ENCODE data around the gene OPRL1.

Gene OPRL1

GRCh38 chr20:64102647-64103354 is 22.9 kb downstream of the OPRL1 start:
- Histone ChIP-seq H3K4me3 (ENCODE audit: low read length) (no peak overlapping the region), H3K27ac (ENCODE audit: low read depth, low read length) (no peak overlapping the region)

GRCh38 chr20:64103871-64104666 is 24.2 kb downstream of the OPRL1 start:
- Histone ChIP-seq H3K27me3 (ENCODE audit: control insufficient read depth, insufficient read depth, low read length) (peaks cover 17% of the 10 kb centered on the region), H3K27ac (ENCODE audit: low read depth, low read length) (no peak overlapping the region)

More at GRCh38 chr20:64102647-64103354, 22.9 kb downstream of the OPRL1 start:
- H3K36me3 ChIP-seq (ENCODE audit: control insufficient read depth, insufficient read depth, low read length): no peaks in the 10 kb centered on the region
- peaks cover 23% of the 10 kb centered on the region for H3K27me3 ChIP-seq (ENCODE audit: control insufficient read depth, insufficient read depth, low read length)
- H3K4me1 ChIP-seq (ENCODE audit: control insufficient read depth, insufficient read depth, low read length): no peaks in the 10 kb centered on the region
- no peak overlapping the region for H3K9ac ChIP-seq (ENCODE audit: low read length)

GRCh38 chr20:64104667-64105451 is 25.0 kb downstream of the OPRL1 start:
- no peak overlapping the region for H3K9ac ChIP-seq (ENCODE audit: low read length)
- H3K4me1 ChIP-seq (ENCODE audit: control insufficient read depth, insufficient read depth, low read length): no peaks in the 10 kb centered on the region
- H3K27me3 ChIP-seq (ENCODE audit: control insufficient read depth, insufficient read depth, low read length): peaks cover 17% of the 10 kb centered on the region
- H3K4me3 ChIP-seq (ENCODE audit: low read length): no peak overlapping the region
- H3K27ac ChIP-seq (ENCODE audit: low read depth, low read length): no peak overlapping the region
- H3K36me3 ChIP-seq (ENCODE audit: control insufficient read depth, insufficient read depth, low read length): no peaks in the 10 kb centered on the region

More at GRCh38 chr20:64103871-64104666, 24.2 kb downstream of the OPRL1 start:
- no peak overlapping the region for H3K9ac ChIP-seq (ENCODE audit: low read length)
- no peaks in the 10 kb centered on the region for H3K36me3 ChIP-seq (ENCODE audit: control insufficient read depth, insufficient read depth, low read length)
- no peak overlapping the region for H3K4me3 ChIP-seq (ENCODE audit: low read length)
- H3K4me1 ChIP-seq (ENCODE audit: control insufficient read depth, insufficient read depth, low read length): no peaks in the 10 kb centered on the region

GRCh38 chr20:64105846-64106434 is 26.1 kb downstream of the OPRL1 start:
- Histone ChIP-seq H3K4me1 (ENCODE audit: control insufficient read depth, insufficient read depth, low read length) (no peaks in the 10 kb centered on the region), H3K27me3 (ENCODE audit: control insufficient read depth, insufficient read depth, low read length) (peaks cover 12% of the 10 kb centered on the region), H3K9ac (ENCODE audit: low read length) (no peak overlapping the region), H3K36me3 (ENCODE audit: control insufficient read depth, insufficient read depth, low read length) (no peaks in the 10 kb centered on the region), H3K4me3 (ENCODE audit: low read length) (no peak overlapping the region), H3K27ac (ENCODE audit: low read depth, low read length) (no peak overlapping the region)

- no peak overlapping the region for H3K27ac ChIP-seq (ENCODE audit: low read depth, low read length)
- no peaks in the 10 kb centered on the region for H3K36me3 ChIP-seq (ENCODE audit: control insufficient read depth, insufficient read depth, low read length)
- no peak overlapping the region for H3K4me3 ChIP-seq (ENCODE audit: low read length)
- peaks cover 6% of the 10 kb centered on the region for H3K27me3 ChIP-seq (ENCODE audit: control insufficient read depth, insufficient read depth, low read length)
- H3K9ac ChIP-seq (ENCODE audit: low read length): no peak overlapping the region
- no peaks in the 10 kb centered on the region for H3K4me1 ChIP-seq (ENCODE audit: control insufficient read depth, insufficient read depth, low read length)
Measured at GRCh38 chr20:64106435-64106961, 26.6 kb downstream of the OPRL1 start.

- Histone ChIP-seq H3K4me3 (ENCODE audit: low read length) (no peak within 1 kb of the TSS), H3K4me1 (ENCODE audit: control insufficient read depth, insufficient read depth, low read length) (no peaks in the 10 kb centered on the region), H3K27ac (ENCODE audit: low read depth, low read length) (no peak within 1 kb of the TSS), H3K9ac (ENCODE audit: low read length) (peak within 1 kb of the TSS; percentile 30), H3K27me3 (ENCODE audit: control insufficient read depth, insufficient read depth, low read length) (no peaks in the 10 kb centered on the region), H3K36me3 (ENCODE audit: control insufficient read depth, insufficient read depth, low read length) (no peaks in the 10 kb centered on the region)
Measured at GRCh38 chr20:64106981-64107735, 27.3 kb downstream of the OPRL1 start, which contains the start of gene NPBWR2. Gene NPBWR2 (minus strand): TSS chr20:64107565. CDS start chr20:64106831, 734 bp downstream.

GRCh38 chr20:64107736-64108457 is 28.0 kb downstream of the OPRL1 start:
- peak overlapping the region; percentile 30 for H3K9ac ChIP-seq (ENCODE audit: low read length)
- H3K36me3 ChIP-seq (ENCODE audit: control insufficient read depth, insufficient read depth, low read length): no peaks in the 10 kb centered on the region
- no peaks in the 10 kb centered on the region for H3K27me3 ChIP-seq (ENCODE audit: control insufficient read depth, insufficient read depth, low read length)
- H3K27ac ChIP-seq (ENCODE audit: low read depth, low read length): no peak overlapping the region
- H3K4me1 ChIP-seq (ENCODE audit: control insufficient read depth, insufficient read depth, low read length): no peaks in the 10 kb centered on the region
- no peak overlapping the region for H3K4me3 ChIP-seq (ENCODE audit: low read length)

GRCh38 chr20:64108731-64109681 is 29.1 kb downstream of the OPRL1 start:
- H3K4me1 ChIP-seq (ENCODE audit: control insufficient read depth, insufficient read depth, low read length): no peaks in the 10 kb centered on the region
- no peaks in the 10 kb centered on the region for H3K36me3 ChIP-seq (ENCODE audit: control insufficient read depth, insufficient read depth, low read length)
- H3K27ac ChIP-seq (ENCODE audit: low read depth, low read length): no peak overlapping the region
- H3K4me3 ChIP-seq (ENCODE audit: low read length): no peak overlapping the region
- no peak overlapping the region for H3K9ac ChIP-seq (ENCODE audit: low read length)
- no peaks in the 10 kb centered on the region for H3K27me3 ChIP-seq (ENCODE audit: control insufficient read depth, insufficient read depth, low read length)

GRCh38 chr20:64109831-64110391 is 30.0 kb downstream of the OPRL1 start:
- Histone ChIP-seq H3K36me3 (ENCODE audit: control insufficient read depth, insufficient read depth, low read length) (no peaks in the 10 kb centered on the region), H3K27me3 (ENCODE audit: control insufficient read depth, insufficient read depth, low read length) (no peaks in the 10 kb centered on the region), H3K4me1 (ENCODE audit: control insufficient read depth, insufficient read depth, low read length) (no peaks in the 10 kb centered on the region), H3K9ac (ENCODE audit: low read length) (no peak overlapping the region), H3K4me3 (ENCODE audit: low read length) (no peak overlapping the region), H3K27ac (ENCODE audit: low read depth, low read length) (no peak overlapping the region)

- H3K27ac ChIP-seq (ENCODE audit: low read depth, low read length): no peak overlapping the region
- H3K27me3 ChIP-seq (ENCODE audit: control insufficient read depth, insufficient read depth, low read length): no peaks in the 10 kb centered on the region
- no peak overlapping the region for H3K9ac ChIP-seq (ENCODE audit: low read length)
- H3K36me3 ChIP-seq (ENCODE audit: control insufficient read depth, insufficient read depth, low read length): no peaks in the 10 kb centered on the region
- no peak overlapping the region for H3K4me3 ChIP-seq (ENCODE audit: low read length)
- H3K4me1 ChIP-seq (ENCODE audit: control insufficient read depth, insufficient read depth, low read length): no peaks in the 10 kb centered on the region
Measured at GRCh38 chr20:64110411-64111068, 30.7 kb downstream of the OPRL1 start.

Data from rectal smooth muscle tissue (tissue), 1 donor.